Neural cell (in vitro differentiated cells): ENCODE measurements around the gene ACACA.

Experiments used
- CTCF ChIP-seq: fragments of 450-650 bp; IDR thresholded peaks from 2 replicates; pipeline ENCODE4 v1.5.1; 2014; ENCODE audit warnings: antibody characterized with exemption, mild to moderate bottlenecking, moderate library complexity; ENCODE audit not compliant: poor library complexity, severe bottlenecking
- EP300 ChIP-seq: fragments of 450-650 bp; conservative IDR thresholded peaks from 2 replicates; pipeline ENCODE4 v1.6.1; 2014; ENCODE audit warnings: antibody characterized with exemption, mild to moderate bottlenecking, moderate library complexity; ENCODE audit not compliant: poor library complexity, severe bottlenecking
- POLR2AphosphoS5 ChIP-seq: IDR thresholded peaks from 2 replicates; pipeline ENCODE4 v1.6.1; 2012

- no peak for TF ChIP-seq EP300
- no peak for TF ChIP-seq CTCF
- no peak for TF ChIP-seq POLR2AphosphoS5
These were observed 199.5 kb downstream of the ACACA start for GRCh38 chr17:37207103-37207502.
